ENCODE results near the gene WNT1.

Gene WNT1
- total RNA-seq, result 0.42 to 4.1 reads per million in 2 donors

GRCh38 chr12:48978291-48978740, at the start of gene WNT1:
Gene WNT1 (plus strand): TSS chr12:48978322. CDS start chr12:48978651, 329 bp downstream.
- DNase-seq, result no peak

GRCh38 chr12:48929551-48929950, 48.6 kb upstream of the WNT1 start:
- no peak for DNase-seq

GRCh38 chr12:48930475-48930874, 47.6 kb upstream of the WNT1 start:
- DNase-seq, result no peak

GRCh38 chr12:48932878-48933277, 45.2 kb upstream of the WNT1 start:
- DNase-seq, result no peak

- peak; percentile 30 for DNase-seq
Observed at GRCh38 chr12:48933664-48934311, 44.3 kb upstream of the WNT1 start.

GRCh38 chr12:48934312-48934706, 43.8 kb upstream of the WNT1 start:
- no peak for DNase-seq

- peak; percentile 91 for DNase-seq
Observed at GRCh38 chr12:48936379-48936979, 41.6 kb upstream of the WNT1 start.

- DNase-seq, result no peak
Observed at GRCh38 chr12:48937170-48937569, 41.0 kb upstream of the WNT1 start.

- DNase-seq, result no peak
Observed at GRCh38 chr12:48938805-48939204, 39.3 kb upstream of the WNT1 start.

- no peak for DNase-seq
Observed at GRCh38 chr12:48940181-48940580, 37.9 kb upstream of the WNT1 start.

GRCh38 chr12:48943221-48943620, 34.9 kb upstream of the WNT1 start:
- DNase-seq, result no peak

GRCh38 chr12:48946205-48946604, 31.9 kb upstream of the WNT1 start:
- DNase-seq, result no peak

- no peak for DNase-seq
Observed at GRCh38 chr12:48946943-48947342, 31.2 kb upstream of the WNT1 start.

- DNase-seq, result no peak
Observed at GRCh38 chr12:48947727-48948126, 30.4 kb upstream of the WNT1 start.

GRCh38 chr12:48952691-48953090, 25.4 kb upstream of the WNT1 start:
- no peak for DNase-seq

- no peak for DNase-seq
Observed at GRCh38 chr12:48954061-48954460, 24.1 kb upstream of the WNT1 start.

GRCh38 chr12:48954841-48955501, 23.2 kb upstream of the WNT1 start:
- no peak for DNase-seq

GRCh38 chr12:48956279-48957140, 21.6 kb upstream of the WNT1 start:
- peak; percentile 5 for DNase-seq

GRCh38 chr12:48957141-48958048, 20.7 kb upstream of the WNT1 start, which contains the start of gene ARF3:
Gene ARF3 (minus strand): TSS chr12:48957487. CDS start chr12:48941095, 16,392 bp downstream.
- DNase-seq, result peak; percentile 94

GRCh38 chr12:48958049-48958388, 20.1 kb upstream of the WNT1 start:
- no peak for DNase-seq

- DNase-seq, result no peak
Observed at GRCh38 chr12:48960834-48961233, 17.3 kb upstream of the WNT1 start.

- no peak for DNase-seq
Observed at GRCh38 chr12:48961331-48961730, 16.8 kb upstream of the WNT1 start.

Measured in T-helper 9 cell (primary cell).